HG03280 (cell line): ENCODE data around the gene EDEM1.
"Not testable (repeated sequence)": the region's sequence is repeated elsewhere in the genome, so short reads cannot be mapped to it uniquely, and the experiment has no call there.

Experiments used
- ATAC-seq: cut with Tn5 transposase; IDR thresholded peaks from one replicate; pipeline ENCODE4 v1.9.1; 2021; ENCODE audit warnings: mild to moderate bottlenecking, moderate library complexity; ENCODE audit not compliant: unreplicated experiment

The EDEM1 gene

GRCh38 chr3:5172018-5172417 is 15.5 kb upstream of the EDEM1 start:
- ATAC-seq = no peak

GRCh38 chr3:5179036-5179435 is 8.5 kb upstream of the EDEM1 start:
- ATAC-seq = not testable (repeated sequence)

- ATAC-seq = peak; percentile 77
Measured at GRCh38 chr3:5181469-5182141, 5.9 kb upstream of the EDEM1 start.

DNA sequence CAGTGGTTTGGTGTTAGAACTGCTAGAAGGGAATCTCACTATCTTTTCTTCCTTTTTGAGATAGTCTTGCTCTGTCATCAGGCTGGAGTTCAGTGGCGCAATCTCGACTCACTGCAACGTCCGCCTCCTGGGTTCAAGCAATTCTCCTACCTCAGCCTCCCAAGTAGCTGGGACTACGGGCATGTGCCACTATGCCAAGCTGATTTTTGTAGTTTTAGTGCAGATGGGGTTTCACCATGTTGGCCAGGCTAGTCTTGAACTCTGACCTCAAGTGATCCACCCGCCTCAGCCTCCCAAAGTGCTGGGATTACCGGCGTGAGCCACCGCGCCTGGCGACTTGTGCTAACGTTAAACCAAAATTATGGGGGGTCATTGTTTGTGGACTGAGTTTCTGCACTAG is 3.8 kb upstream of the EDEM1 start:
- ATAC-seq = not testable (repeated sequence)

GRCh38 chr3:5184499-5184898 is 3.0 kb upstream of the EDEM1 start:
- no peak for ATAC-seq

- no peak for ATAC-seq
Measured at GRCh38 chr3:5185093-5185673, 2.3 kb upstream of the EDEM1 start.

DNA sequence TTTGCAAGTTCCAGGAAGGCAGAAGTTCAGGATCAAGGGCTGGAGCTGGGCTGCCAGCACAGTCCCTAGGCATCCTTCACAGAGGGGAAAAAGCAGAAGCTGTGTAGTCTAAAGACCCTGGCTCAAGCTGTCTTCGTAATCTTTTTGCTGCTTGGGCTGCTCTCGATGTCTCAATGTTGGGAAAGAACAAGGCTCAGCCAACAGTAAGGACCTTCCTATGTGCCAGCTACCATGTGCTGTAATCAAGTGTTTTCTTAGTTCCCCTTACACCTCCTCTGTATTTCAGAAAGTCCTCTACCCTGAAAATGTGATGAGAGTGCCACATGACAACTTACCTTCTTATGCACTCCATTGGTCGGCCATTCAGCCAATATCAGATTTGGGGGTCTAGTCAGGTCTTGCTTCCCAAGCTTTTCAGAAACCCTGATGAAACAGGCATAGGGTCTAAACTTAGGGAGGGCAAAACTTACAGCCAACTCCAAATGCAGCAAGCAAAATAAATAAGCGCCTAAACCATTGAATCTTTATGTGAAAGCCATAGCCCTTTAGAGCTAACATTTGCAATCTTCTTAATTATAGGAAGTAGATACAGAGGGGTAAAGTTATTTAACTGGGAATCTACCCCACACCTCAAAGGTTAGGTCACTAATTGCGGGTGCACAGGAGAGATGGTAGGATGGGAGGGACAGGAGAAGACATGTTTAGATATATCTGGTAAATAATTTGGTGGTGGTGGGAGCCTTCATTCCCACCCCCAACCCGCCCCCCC is 1.2 kb upstream of the EDEM1 start:
- peak; percentile 10 for ATAC-seq

- no peak for ATAC-seq
Measured at GRCh38 chr3:5186858-5187155, 700 bp upstream of the EDEM1 start.

GRCh38 chr3:5187920-5188418 is 462 bp downstream of the EDEM1 start:
- peak; percentile 15 for ATAC-seq

GRCh38 chr3:5188419-5189221 is 1.1 kb downstream of the EDEM1 start:
- no peak for ATAC-seq

DNA sequence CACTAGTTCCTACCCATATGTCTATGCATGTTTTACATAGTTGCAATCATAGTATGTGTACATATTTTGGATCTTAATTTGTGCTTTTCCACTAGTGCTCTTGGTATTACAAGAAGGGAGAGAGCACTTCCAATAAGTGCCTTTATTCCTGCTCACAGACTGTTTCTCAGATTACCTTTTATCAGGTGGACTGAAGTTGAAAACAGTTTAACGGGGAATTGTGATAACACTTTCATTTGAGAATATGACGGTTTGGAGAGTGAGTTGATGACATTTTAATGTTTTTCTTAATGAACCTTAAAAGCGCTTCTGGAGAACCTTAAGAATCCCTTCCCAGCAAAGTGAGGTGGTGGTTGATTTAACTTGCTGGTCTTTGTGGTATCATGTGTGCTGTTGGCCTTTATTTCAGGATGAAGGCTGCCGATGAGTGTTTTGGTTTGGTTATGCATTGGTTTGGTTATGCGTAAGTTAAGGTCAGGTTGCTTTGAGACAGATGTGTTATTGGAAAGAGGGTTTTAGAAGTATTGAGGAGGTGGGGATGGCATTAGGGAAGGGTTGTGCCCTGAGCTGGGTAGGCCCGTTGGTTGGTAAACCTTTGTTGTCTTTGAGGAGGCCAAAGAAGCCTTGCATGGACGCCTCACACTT is 2.8 kb downstream of the EDEM1 start:
- ATAC-seq = no peak

DNA sequence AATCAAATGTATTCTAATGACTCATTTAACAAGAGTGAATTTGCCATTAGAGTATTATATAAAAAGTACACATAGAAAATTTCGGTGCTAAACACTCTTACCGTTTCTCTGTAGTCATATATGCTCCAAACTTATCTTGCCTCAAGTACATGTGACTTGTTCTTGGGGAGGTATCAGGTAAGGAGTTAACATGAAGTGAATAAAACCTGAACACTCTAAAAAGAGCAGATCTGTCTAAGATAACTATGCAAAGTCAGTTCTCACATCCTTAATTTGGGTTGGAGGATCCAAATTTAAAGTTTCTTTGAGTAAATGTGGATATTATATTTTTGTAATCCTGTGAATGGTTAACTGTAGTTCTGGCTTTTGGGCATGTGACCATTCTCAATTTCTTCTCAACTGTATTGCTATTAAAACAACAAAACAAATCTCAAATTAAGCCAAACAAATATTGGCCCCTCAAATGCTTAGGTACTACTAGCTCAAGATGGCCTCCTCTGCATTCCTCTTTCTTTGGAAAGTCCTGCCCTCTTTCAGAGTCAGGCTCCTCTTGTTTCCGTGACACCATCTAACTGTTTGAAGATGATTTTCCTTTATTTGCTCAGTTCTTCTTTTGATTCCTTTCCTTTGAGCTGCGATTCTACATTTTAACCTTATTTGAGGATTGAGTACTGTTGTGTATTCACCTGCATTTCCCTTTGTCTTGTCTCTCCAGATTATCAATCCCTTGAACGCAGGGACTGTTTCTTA is 4.2 kb downstream of the EDEM1 start:
- ATAC-seq = no peak

GRCh38 chr3:5192571-5193365 is 5.3 kb downstream of the EDEM1 start:
- no peak for ATAC-seq

DNA sequence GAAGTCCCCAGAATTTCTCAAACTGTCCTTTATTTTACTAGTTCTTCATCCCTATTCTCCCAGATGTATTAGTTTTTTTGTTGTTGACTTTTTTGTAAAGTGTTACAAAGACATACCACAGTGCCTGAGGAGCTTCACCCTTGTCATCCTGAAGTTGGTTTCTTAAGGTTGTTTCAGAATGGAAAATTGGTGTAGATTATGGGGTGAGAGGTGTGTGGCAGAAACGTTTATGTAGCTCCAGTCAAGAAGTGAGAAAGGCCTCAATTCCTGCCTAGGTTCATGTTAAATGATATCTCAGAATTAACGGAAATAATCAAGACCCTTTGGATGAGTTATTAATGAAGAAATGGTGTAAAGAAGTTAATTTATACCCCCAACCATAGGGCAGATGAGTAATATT is 6.8 kb downstream of the EDEM1 start:
- ATAC-seq = no peak

- ATAC-seq = peak; percentile 25
Measured at GRCh38 chr3:5194801-5195509, 7.4 kb downstream of the EDEM1 start.

GRCh38 chr3:5195605-5196004 is 8.1 kb downstream of the EDEM1 start:
- ATAC-seq = no peak

DNA sequence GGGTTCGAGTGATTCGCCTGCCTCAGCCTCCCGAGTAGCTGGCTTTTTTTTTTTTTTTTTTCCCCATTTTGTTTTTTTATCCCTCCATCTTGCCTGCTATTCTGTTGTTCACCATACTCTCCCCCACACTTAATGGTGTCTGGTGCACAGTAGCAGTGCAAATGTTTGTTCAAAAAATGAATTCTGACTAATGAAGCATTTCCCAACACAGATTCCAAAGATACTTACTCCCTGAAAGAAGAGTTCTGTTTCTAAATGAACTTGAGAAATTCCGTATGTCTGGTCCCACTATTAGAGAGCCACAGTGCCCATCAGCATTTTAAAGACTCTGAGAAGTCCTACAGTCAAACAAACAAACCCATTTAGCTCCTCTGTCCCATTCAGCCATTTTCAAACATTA is 9.5 kb downstream of the EDEM1 start:
- no peak for ATAC-seq

- peak; percentile 61 for ATAC-seq
Measured at GRCh38 chr3:5197470-5198312, 10.2 kb downstream of the EDEM1 start.
